Endodermal cell (in vitro differentiated cells): ENCODE data around the gene SLC4A7. TPM values are rescaled to one million over a fixed set of nuclear protein-coding genes. Genes with fewer than 3 reads are reported as not detected.
A peak's percentile ranks its signal among the peaks of the same experiment; 100 is the strongest.
"Not testable (repeated sequence)": the region's sequence is repeated elsewhere in the genome, so short reads cannot be mapped to it uniquely, and the experiment has no call there.

Experiments
- DNase-seq: peaks from one replicate; pipeline ENCODE4 v3.0.0-alpha.2; 2017
- H3K27ac ChIP-seq: 2 replicates; pipeline ENCODE4 v1.5.1; 2013; ENCODE audit warnings: mild to moderate bottlenecking, low read depth, low read length, moderate library complexity
- H3K27me3 ChIP-seq: 2 replicates; pipeline ENCODE4 v1.6.1; 2013; ENCODE audit warnings: mild to moderate bottlenecking, low read length, moderate library complexity; ENCODE audit not compliant: insufficient read depth, control insufficient read depth, poor library complexity, severe bottlenecking
- H3K36me3 ChIP-seq: 2 replicates; pipeline ENCODE4 v1.7.0; 2013; ENCODE audit warnings: mild to moderate bottlenecking, low read length, moderate library complexity; ENCODE audit not compliant: control insufficient read depth, insufficient read depth
- H3K4me1 ChIP-seq: one replicate; pipeline ENCODE4 v1.7.0; 2013; ENCODE audit warnings: low read length; ENCODE audit not compliant: control insufficient read depth, insufficient read depth
- H3K4me3 ChIP-seq: 2 replicates; pipeline ENCODE4 v1.5.1; 2013; ENCODE audit warnings: mild to moderate bottlenecking, low read length, moderate library complexity
- H3K9ac ChIP-seq: 2 replicates; pipeline ENCODE4 v1.6.1; 2013; ENCODE audit warnings: mild to moderate bottlenecking, low read length, moderate library complexity; ENCODE audit not compliant: poor library complexity, severe bottlenecking; ENCODE audit errors: extremely low read depth
- H3K9me3 ChIP-seq: 2 replicates; pipeline ENCODE4 v1.6.1; 2013; ENCODE audit warnings: mild to moderate bottlenecking, low read length, moderate library complexity; ENCODE audit not compliant: control insufficient read depth
- H3K27ac Mint-ChIP-seq: 2 replicates; pipeline ENCODE4 v1.8.0; 2020; ENCODE audit warnings: mixed read lengths
- H3K27me3 Mint-ChIP-seq: 2 replicates; pipeline ENCODE4 v1.8.0; 2021; ENCODE audit warnings: mild to moderate bottlenecking, mixed read lengths; ENCODE audit not compliant: insufficient read depth
- H3K36me3 Mint-ChIP-seq: 2 replicates; pipeline ENCODE4 v1.8.0; 2020; ENCODE audit warnings: low read depth, mixed read lengths
- H3K4me1 Mint-ChIP-seq: 2 replicates; pipeline ENCODE4 v1.8.0; 2020; ENCODE audit warnings: mixed read lengths
- H3K4me3 Mint-ChIP-seq: 2 replicates; pipeline ENCODE4 v1.8.0; 2020; ENCODE audit warnings: mild to moderate bottlenecking, moderate library complexity, mixed read lengths
- H3K9me3 Mint-ChIP-seq: 2 replicates; pipeline ENCODE4 v1.8.0; 2020; ENCODE audit warnings: mild to moderate bottlenecking, mixed read lengths
- CTCF ChIP-seq: fragments of 200-600 bp; sonication (generic); conservative IDR thresholded peaks from 2 replicates; pipeline ENCODE4 v1.5.0; 2021; ENCODE audit warnings: antibody characterized with exemption, mild to moderate bottlenecking
- WGBS, 2 experiments: methylation state at CpG; one replicate each; pipeline versions ENCODE4 v1.1.5 to v1.1.7; 2013; ENCODE audit warnings: missing lambda C conversion rate in 2 of 2, mixed read lengths in 1 of 2; ENCODE audit not compliant: insufficient coverage in 1 of 2, insufficient read length in 1 of 2; 5-methylcytosine and 5-hydroxymethylcytosine counted together
- total RNA-seq, 2 donors: library from RNA; stranded (reverse); fragmentation: NEBNext Ultra II Directional in 1 of 2; extraction: Animal tissue kit (Norgen Biotek cat#: 25700) in 1 of 2; gene quantifications; 2 replicates in 1 of 2; 3 replicates in 1 of 2; pipeline ENCODE4 v1.2.1, GENCODE V29; 2021

SLC4A7 gene
- total RNA-seq, 2 donors from 2014 or later = 58.4 to 83.8 TPM

GRCh38 chr3:27422617-27423016, 61.6 kb downstream of the SLC4A7 start:
- Mint-ChIP-seq H3K36me3 (peaks cover 49% of the 10 kb centered on the region), H3K27ac (no peak overlapping the region), H3K9me3 (no peaks in the 10 kb centered on the region), H3K4me3 (no peak overlapping the region), H3K27me3 (no peaks in the 10 kb centered on the region), H3K4me1 (no peaks in the 10 kb centered on the region)
- no peak for DNase-seq
- H3K4me1 ChIP-seq = no peaks in the 10 kb centered on the region
- no peak for TF ChIP-seq CTCF
- peaks cover 53% of the 10 kb centered on the region for H3K36me3 ChIP-seq
- WGBS, 2 experiments = 100% methylated on average over 1 of the region's 2 CpGs; no CpG with 5 or more reads in 1 of the 2 experiments
- no peaks in the 10 kb centered on the region for H3K27me3 ChIP-seq
- H3K9me3 ChIP-seq = no peaks in the 10 kb centered on the region
- H3K27ac ChIP-seq = no peak overlapping the region
- no peak overlapping the region for H3K9ac ChIP-seq
- no peak overlapping the region for H3K4me3 ChIP-seq

- Histone ChIP-seq H3K27ac (no peak overlapping the region), H3K9ac (no peak overlapping the region), H3K27me3 (no peaks in the 10 kb centered on the region), H3K36me3 (peaks cover 55% of the 10 kb centered on the region), H3K9me3 (no peaks in the 10 kb centered on the region), H3K4me3 (no peak overlapping the region), H3K4me1 (no peaks in the 10 kb centered on the region)
- Mint-ChIP-seq H3K4me1 (no peaks in the 10 kb centered on the region), H3K36me3 (peaks cover 45% of the 10 kb centered on the region), H3K27me3 (no peaks in the 10 kb centered on the region), H3K4me3 (no peak overlapping the region), H3K9me3 (no peaks in the 10 kb centered on the region), H3K27ac (no peak overlapping the region)
- no peak for DNase-seq
- TF ChIP-seq CTCF = no peak
- 96 to 100% methylated on average over 1 of the region's 1 CpG for WGBS, 2 experiments
These were observed 69.0 kb downstream of the SLC4A7 start for GRCh38 chr3:27415202-27415601.

- H3K27ac ChIP-seq = no peak overlapping the region
- Mint-ChIP-seq H3K36me3 (peaks cover 47% of the 10 kb centered on the region), H3K27me3 (no peaks in the 10 kb centered on the region)
These were observed 91.1 kb downstream of the SLC4A7 start for GRCh38 chr3:27392950-27393679.

GRCh38 chr3:27392414-27392813, 91.8 kb downstream of the SLC4A7 start:
- not testable (repeated sequence) for H3K27ac ChIP-seq, H3K27me3 Mint-ChIP-seq, H3K9me3 Mint-ChIP-seq, H3K4me1 ChIP-seq, H3K4me3 Mint-ChIP-seq, DNase-seq, H3K9ac ChIP-seq, H3K4me3 ChIP-seq, H3K4me1 Mint-ChIP-seq, H3K9me3 ChIP-seq, H3K27me3 ChIP-seq
- peaks cover 46% of the 10 kb centered on the region for H3K36me3 Mint-ChIP-seq
- 90 to 96% methylated on average over 7 to 10 of the region's 10 CpGs for WGBS, 2 experiments
- peak overlapping the region; percentile 14 for H3K27ac Mint-ChIP-seq
- peaks cover 76% of the 10 kb centered on the region for H3K36me3 ChIP-seq

More at GRCh38 chr3:27392950-27393679, 91.1 kb downstream of the SLC4A7 start:
- Mint-ChIP-seq H3K4me3 (no peak overlapping the region), H3K9me3 (no peaks in the 10 kb centered on the region), H3K27ac (no peak overlapping the region), H3K4me1 (peaks cover 5% of the 10 kb centered on the region)
- Histone ChIP-seq H3K4me3 (no peak overlapping the region), H3K4me1 (no peaks in the 10 kb centered on the region), H3K9ac (no peak overlapping the region), H3K9me3 (no peaks in the 10 kb centered on the region), H3K36me3 (peaks cover 76% of the 10 kb centered on the region), H3K27me3 (no peaks in the 10 kb centered on the region)
- WGBS, 2 experiments = 93% methylated on average over 2 of the region's 3 CpGs; no CpG with 5 or more reads in 1 of the 2 experiments
- no peak for TF ChIP-seq CTCF
- no peak for DNase-seq
